ENCODE results near the gene CCDC187.
"Not testable (repeated sequence)": the region's sequence is repeated elsewhere in the genome, so short reads cannot be mapped to it uniquely, and the experiment has no call there.

The CCDC187 gene

DNA sequence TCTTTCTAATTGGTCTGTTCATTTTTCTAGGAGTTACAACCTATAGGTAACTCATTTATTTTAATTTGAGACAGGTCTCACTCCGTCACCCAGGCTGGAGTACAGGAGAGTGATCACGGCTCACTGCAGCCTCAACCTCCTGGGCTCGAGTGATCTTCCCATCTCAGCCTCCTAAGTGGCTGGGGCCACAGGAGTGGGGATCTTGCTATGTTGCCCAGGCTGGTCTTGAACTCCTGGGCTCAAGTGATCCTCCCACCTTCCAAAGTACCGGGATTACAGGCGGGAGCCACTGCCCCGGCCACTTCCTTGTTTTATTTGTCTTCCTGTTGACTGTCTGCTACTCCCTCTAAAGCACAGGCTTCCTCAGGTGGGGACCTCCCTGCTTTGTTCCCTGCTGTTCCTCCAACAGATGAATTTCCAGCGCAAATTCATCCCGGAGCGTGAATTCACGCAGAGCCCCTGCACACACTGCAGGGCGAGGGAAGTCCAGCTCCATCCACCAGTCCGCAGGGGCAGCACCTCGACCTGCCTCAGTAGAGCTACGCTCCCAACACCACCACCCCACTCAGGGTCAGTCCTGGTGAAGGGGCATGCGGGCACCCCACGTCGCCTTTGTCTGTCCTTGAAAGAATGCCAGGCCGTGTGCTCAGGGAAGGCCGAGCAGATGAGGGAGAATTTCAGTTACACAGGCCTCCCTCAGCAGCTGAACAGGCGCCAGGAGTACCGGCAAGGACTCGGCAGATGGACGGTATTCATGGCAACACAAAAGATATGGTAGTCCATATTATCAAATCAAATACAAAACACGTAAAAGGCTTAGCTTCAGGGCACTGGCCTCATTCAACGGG lies 64.5 kb downstream of the CCDC187 start:
- no peak for DNase-seq (ENCODE audit: low read depth)

DNA sequence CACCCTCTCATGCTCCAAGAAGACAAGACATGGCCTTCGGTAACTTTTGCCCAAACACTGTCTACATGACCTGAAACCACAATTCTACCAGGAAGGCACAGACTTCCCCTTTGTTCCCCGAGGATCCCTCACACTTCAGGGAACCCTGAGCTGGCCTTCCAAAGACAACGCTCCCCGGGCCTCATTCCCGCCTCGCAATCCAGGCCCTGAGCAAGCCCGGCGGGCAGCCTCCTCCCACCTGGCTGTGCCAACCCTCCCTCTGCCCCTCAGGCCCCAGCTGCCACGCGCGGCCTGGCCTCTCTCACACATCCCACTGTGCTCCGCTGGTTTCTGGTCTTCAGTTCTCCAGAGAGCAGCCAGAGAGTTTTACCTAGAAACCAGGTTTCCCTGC lies 65.6 kb downstream of the CCDC187 start:
- no peak for DNase-seq (ENCODE audit: low read depth)

DNA sequence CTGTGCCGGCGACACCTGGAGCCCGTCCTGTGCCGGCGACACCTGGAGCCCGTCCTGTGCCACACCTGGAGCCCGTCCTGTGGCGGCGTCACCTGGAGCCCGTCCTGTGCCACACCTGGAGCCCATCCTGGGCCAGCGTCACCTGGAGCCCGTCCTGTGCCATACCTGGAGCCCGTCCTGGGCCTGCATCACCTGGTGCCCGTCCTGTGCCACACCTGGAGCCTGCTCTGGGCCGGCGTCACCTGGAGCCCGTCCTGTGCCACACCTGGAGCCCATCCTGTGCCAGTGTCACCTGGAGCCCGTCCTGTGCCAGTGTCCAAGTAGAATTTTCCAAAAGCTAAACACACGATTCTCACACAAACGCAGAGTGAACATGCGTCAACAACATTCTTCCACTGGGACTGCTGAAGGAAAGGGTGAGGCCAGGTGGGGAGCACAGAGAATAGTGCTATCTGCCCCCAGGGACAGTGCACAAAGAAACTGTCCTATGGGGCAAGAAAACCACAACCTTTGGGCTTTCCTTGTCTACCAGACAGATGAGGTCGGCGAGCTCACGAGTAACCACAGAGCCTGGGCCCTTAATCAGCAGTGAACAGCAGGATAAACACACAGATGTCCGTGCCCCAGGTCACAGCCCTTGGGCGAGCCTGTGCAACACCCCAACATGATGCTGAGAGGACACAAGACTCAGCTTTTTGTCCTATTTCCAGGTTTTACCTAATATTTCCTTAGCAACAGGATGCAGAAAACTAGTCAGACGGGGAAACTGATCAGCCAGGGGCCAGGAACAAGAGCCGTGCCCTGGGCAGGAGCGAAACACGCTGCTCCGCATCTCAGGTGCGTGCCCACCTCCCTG lies 66.2 kb downstream of the CCDC187 start:
- DNase-seq (ENCODE audit: low read depth) = no peak

DNA sequence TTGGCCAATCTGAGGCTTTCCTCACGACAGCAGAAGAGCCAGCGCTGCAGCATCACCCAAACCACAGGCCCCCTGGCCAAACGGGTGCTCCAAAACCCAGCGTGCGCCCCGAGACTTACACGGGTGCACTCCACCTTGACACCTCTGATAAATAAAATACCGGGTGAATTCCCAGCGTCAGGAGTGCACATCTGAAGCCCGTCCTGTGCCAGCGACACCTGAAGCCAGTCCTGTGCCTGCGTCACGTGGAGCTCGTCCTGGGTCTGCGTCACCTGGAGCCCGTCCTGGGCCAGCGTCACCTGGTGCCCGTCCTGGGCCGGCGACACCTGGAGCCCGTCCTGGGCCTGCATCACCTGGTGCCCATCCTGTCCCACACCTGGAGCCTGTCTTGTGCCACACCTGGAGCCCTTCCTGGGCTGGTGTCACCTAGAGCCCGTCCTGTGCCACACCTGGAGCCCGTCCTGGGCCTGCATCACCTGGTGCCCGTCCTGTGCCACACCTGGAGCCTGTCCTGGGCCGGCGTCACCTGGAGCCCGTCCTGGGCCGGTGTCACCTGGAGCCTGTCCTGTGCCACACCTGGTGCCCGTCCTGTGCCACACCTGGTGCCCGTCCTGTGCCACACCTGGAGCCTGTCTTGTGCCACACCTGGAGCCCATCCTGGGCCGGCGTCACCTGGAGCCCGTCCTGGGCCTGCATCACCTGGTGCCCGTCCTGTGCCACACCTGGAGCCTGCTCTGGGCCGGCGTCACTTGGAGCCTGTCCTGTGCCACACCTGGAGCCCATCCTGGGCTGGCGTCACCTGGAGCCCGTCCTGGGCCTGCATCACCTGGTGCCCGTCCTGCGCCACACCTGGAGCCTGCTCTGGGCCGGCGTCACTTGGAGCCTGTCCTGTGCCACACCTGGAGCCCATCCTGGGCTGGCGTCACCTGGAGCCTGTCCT lies 67.2 kb downstream of the CCDC187 start:
- not testable (repeated sequence) for DNase-seq (ENCODE audit: low read depth)

GRCh38 chr9:136235709-136236455 lies 68.0 kb downstream of the CCDC187 start:
- no peak for DNase-seq (ENCODE audit: low read depth)

- DNase-seq (ENCODE audit: low read depth) = no peak
These were observed 68.7 kb downstream of the CCDC187 start for GRCh38 chr9:136235171-136235570.

GRCh38 chr9:136234597-136234996 lies 69.3 kb downstream of the CCDC187 start:
- DNase-seq (ENCODE audit: low read depth) = no peak

DNA sequence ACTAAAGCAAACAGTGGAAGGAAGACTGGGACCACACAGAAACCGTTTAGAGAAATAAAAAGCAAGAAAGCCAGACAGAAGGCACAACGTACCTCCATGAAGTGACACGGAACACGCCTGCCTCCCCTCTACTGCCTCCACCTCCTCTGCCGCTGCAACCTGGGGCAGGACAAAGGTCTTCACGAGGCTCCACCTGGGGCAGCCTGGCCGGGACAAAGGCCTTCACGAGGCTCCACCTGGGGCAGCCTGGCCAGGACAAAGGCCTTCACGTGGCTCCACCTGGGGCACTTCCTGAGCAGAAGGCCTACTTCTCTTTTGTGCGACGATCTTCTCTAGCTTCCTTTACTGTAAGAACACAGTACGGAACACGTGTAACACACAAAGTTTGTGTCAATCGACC lies 70.0 kb downstream of the CCDC187 start:
- DNase-seq (ENCODE audit: low read depth) = no peak

- DNase-seq (ENCODE audit: low read depth) = no peak
These were observed 70.5 kb downstream of the CCDC187 start for GRCh38 chr9:136233411-136233810.

DNA sequence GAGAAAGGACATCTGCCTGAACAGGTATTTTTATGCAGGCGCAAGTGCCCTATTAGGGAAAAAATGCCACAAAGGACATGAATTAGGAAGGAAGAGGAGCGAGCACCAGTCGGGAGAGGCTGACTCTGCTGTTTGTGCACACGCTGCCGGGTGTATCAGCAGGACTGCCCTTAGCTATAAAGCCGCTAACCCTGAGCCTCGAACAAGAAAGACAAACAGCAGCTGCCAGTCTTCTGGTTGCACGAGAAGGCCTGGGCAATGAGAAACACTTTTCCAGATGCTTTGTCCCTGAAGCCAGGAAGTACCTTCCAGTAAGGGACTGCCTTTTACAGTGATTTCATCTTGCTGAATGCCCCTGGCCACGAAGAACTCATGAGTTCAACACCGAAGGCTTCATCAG lies 70.9 kb downstream of the CCDC187 start:
- DNase-seq (ENCODE audit: low read depth) = no peak

- DNase-seq (ENCODE audit: low read depth) = no peak
These were observed 72.2 kb downstream of the CCDC187 start for GRCh38 chr9:136231478-136232297.

- DNase-seq (ENCODE audit: low read depth) = no peak
These were observed 73.1 kb downstream of the CCDC187 start for GRCh38 chr9:136230773-136231172.

DNA sequence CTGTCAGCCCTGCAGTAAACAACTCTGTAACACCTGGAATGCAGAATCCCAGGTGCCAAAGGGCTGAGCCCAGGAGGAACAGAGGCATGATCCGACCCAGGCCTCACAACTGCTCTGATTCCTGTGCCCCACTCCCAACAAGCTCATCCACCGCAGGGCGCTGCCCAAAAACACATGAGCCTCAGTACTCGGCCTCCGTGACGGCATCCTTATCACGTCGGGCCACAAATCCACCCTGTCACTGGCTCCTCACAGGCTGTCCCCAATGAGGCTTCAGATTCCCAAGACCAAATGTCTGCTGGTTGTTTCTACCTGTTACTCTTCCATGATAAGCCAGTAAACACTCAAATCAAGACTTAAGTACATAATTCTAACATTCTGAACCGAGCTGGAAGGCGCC lies 73.5 kb downstream of the CCDC187 start:
- DNase-seq (ENCODE audit: low read depth) = no peak

- no peak for DNase-seq (ENCODE audit: low read depth)
These were observed 74.5 kb downstream of the CCDC187 start for GRCh38 chr9:136229096-136230065.

DNA sequence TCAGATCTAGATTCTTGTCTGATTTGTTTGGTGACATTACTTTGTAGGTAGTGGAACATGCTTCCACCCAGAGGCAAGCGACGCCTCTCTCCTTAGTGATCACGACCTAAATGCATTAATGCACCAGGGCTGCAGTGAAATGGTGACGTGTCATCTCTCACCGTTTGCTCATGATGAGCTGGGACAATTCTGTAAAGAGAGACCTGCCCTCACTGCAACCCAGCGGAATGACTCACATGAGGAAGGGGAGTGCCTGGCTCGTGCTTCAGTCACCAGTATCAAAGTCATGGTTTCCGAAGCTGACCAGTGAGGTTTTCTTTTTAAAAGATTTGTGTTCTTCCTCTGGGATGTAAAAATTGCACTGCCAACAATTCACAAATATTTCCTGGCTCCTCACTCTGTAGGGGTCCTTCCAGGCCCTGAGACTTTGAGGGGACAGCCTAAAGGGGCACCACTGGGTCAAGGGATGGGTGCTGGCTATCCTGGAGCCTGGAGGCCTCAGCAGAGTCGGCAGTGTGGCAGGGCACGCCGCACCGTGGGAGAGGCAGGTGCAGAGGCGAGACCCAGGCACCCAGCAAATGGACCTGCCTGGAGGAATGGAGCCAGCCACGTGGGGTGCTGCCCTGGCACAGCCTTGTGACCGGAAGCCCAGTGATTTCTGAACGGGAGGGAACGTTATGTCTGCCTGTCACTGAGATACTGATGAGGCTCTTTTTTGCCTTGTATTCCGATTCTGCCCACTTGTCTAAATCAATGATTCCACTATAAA lies 75.6 kb downstream of the CCDC187 start:
- no peak for DNase-seq (ENCODE audit: low read depth)

GRCh38 chr9:136226680-136227407 lies 77.0 kb downstream of the CCDC187 start:
- no peak for DNase-seq (ENCODE audit: low read depth)

- DNase-seq (ENCODE audit: low read depth) = peak; percentile 26
These were observed 77.9 kb downstream of the CCDC187 start for GRCh38 chr9:136225748-136226679.

All from fibroblast of gingiva (primary cell).